Measurements from ENCODE around the gene CYP2B6. TPM values are rescaled to one million over a fixed set of nuclear protein-coding genes. Genes with fewer than 3 reads are reported as not detected.
"Not testable (repeated sequence)": the region's sequence is repeated elsewhere in the genome, so short reads cannot be mapped to it uniquely, and the experiment has no call there.

Gene CYP2B6
- total RNA-seq, 6 experiments from 2014 or later: 7.9 to 5,721 (median 385) TPM

DNA sequence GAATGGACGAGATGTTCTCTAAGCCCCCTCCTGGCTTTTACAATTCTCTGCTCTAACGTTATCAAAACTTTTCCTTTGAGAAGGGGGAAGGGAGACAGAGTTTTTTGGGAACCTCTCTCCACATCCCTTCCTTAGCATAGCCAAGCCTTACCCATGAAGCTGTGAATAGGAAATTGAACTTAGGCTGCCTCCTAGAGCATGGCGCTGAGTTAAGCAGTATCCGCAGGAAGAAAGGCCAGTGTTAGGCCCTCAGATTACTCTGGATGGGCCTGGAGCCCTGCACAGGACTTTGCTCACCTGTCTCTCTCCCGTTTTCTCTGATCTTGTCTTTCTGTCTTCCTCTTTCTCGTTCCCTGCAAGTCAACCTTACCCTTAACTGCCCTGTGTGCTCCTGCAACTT lies 39.6 kb downstream of the CYP2B6 start:
- Histone ChIP-seq H3K4me3 (no peak overlapping the region), H3K9me3 (no peaks in the 10 kb centered on the region), H3K27ac (no peak overlapping the region), H3K36me3 (no peaks in the 10 kb centered on the region), H3K4me1 (peaks cover 0 to 11% (median 0%) of the 10 kb centered on the region in 4 donors), H3K27me3 (no peaks in the 10 kb centered on the region)
- DNase-seq: no peak
- intact Hi-C loops (cut with DNase I): no loop called here
- peak in 2 of 4 donors; percentile 13 to 23 for ATAC-seq
- 41% methylated on average over 4 of the region's 6 CpGs for WGBS (ENCODE audit: insufficient coverage, low coverage, low lambda C conversion rate, missing lambda C conversion rate)
- no peak for TF ChIP-seq POLR2A (IDR thresholded peaks at IDR 0.05)

- H3K9me3 ChIP-seq: no peaks in the 10 kb centered on the region
- 18% methylated on average over 2 of the region's 2 CpGs for WGBS (ENCODE audit: insufficient coverage, low coverage, low lambda C conversion rate, missing lambda C conversion rate)
- intact Hi-C loops (cut with DNase I): no loop called here
- TF ChIP-seq, protein P1, sequence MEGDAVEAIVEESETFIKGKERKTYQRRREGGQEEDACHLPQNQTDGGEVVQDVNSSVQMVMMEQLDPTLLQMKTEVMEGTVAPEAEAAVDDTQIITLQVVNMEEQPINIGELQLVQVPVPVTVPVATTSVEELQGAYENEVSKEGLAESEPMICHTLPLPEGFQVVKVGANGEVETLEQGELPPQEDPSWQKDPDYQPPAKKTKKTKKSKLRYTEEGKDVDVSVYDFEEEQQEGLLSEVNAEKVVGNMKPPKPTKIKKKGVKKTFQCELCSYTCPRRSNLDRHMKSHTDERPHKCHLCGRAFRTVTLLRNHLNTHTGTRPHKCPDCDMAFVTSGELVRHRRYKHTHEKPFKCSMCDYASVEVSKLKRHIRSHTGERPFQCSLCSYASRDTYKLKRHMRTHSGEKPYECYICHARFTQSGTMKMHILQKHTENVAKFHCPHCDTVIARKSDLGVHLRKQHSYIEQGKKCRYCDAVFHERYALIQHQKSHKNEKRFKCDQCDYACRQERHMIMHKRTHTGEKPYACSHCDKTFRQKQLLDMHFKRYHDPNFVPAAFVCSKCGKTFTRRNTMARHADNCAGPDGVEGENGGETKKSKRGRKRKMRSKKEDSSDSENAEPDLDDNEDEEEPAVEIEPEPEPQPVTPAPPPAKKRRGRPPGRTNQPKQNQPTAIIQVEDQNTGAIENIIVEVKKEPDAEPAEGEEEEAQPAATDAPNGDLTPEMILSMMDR (IDR thresholded peaks at IDR 0.05): no peak
- TF ChIP-seq POLR2A (IDR thresholded peaks at IDR 0.05): no peak
- H3K36me3 ChIP-seq: no peaks in the 10 kb centered on the region
- H3K4me1 ChIP-seq: peaks cover 0 to 11% (median 0%) of the 10 kb centered on the region in 4 donors
- no peak overlapping the region for H3K4me3 ChIP-seq
- ATAC-seq (no peak), DNase-seq (no peak)
- H3K27ac ChIP-seq: no peak overlapping the region
- H3K27me3 ChIP-seq: no peaks in the 10 kb centered on the region
Measured at GRCh38 chr19:41031916-41032315, 40.8 kb downstream of the CYP2B6 start.

DNA sequence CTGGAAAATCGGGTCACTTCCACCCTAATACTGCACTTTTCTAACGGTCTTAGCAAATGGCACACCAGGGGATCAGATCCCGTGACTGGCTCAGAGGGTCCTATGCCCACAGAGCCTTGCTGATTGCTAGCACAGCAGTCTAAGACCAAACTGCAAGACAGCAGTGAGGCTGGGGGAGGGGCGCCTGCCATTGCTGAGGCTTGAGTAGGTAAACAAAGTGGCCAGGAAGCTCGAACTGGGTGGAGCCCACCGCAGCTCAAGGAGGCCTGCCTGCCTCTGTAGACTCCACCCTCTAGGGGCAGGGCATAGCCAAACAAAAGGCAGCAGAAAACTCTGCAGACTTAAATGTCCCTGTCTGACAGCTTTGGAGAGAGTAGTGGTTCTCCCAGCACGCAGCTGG lies 42.2 kb downstream of the CYP2B6 start:
- intact Hi-C loops (cut with DNase I); H3K36me3 ChIP-seq; H3K4me3 ChIP-seq; ATAC-seq; H3K27ac ChIP-seq; H3K27me3 ChIP-seq; DNase-seq; H3K9me3 ChIP-seq: not testable (repeated sequence)
- 34% methylated on average over 7 of the region's 7 CpGs for WGBS (ENCODE audit: insufficient coverage, low coverage, low lambda C conversion rate, missing lambda C conversion rate)
- peaks cover 0 to 11% (median 0%) of the 10 kb centered on the region in 4 donors for H3K4me1 ChIP-seq

- ATAC-seq: no peak
- H3K36me3 ChIP-seq: no peaks in the 10 kb centered on the region
- TF ChIP-seq, protein P1 (IDR thresholded peaks at IDR 0.05): no peak
- no peak for TF ChIP-seq POLR2A (IDR thresholded peaks at IDR 0.05)
Measured at GRCh38 chr19:41039806-41040205, 48.7 kb downstream of the CYP2B6 start.

GRCh38 chr19:41045095-41045494 lies 54.0 kb downstream of the CYP2B6 start:
- WGBS (ENCODE audit: insufficient coverage, low coverage, low lambda C conversion rate, missing lambda C conversion rate): 20% methylated on average over 1 of the region's 1 CpG
- intact Hi-C loops (cut with DNase I): not testable (repeated sequence)

More at GRCh38 chr19:41039806-41040205, 48.7 kb downstream of the CYP2B6 start:
- Histone ChIP-seq H3K27ac (no peak overlapping the region), H3K4me3 (no peak overlapping the region), H3K4me1 (no peaks in the 10 kb centered on the region), H3K9me3 (no peaks in the 10 kb centered on the region), H3K27me3 (no peaks in the 10 kb centered on the region)
- intact Hi-C loops (cut with DNase I): no loop called here
- no peak for DNase-seq
- 78% methylated on average over 1 of the region's 1 CpG for WGBS (ENCODE audit: insufficient coverage, low coverage, low lambda C conversion rate, missing lambda C conversion rate)

GRCh38 chr19:41050426-41050825 lies 59.3 kb downstream of the CYP2B6 start:
- WGBS (ENCODE audit: insufficient coverage, low coverage, low lambda C conversion rate, missing lambda C conversion rate): 87% methylated on average over 9 of the region's 13 CpGs
- ATAC-seq: no peak
- H3K27me3 ChIP-seq: no peaks in the 10 kb centered on the region

More at GRCh38 chr19:41045095-41045494, 54.0 kb downstream of the CYP2B6 start:
- not testable (repeated sequence) for H3K27me3 ChIP-seq, H3K9me3 ChIP-seq, H3K4me1 ChIP-seq, H3K4me3 ChIP-seq, H3K36me3 ChIP-seq, DNase-seq, H3K27ac ChIP-seq
- ATAC-seq: peak in 3 of 4 donors; percentile 36 to 90 (median 43)

GRCh38 chr19:41052162-41052561 lies 61.1 kb downstream of the CYP2B6 start:
- intact Hi-C loops (cut with DNase I); H3K4me1 ChIP-seq; H3K4me3 ChIP-seq; H3K27ac ChIP-seq; DNase-seq; H3K9me3 ChIP-seq; H3K27me3 ChIP-seq; H3K36me3 ChIP-seq: not testable (repeated sequence)
- peak in 1 of 4 donors; percentile 6 for ATAC-seq
- WGBS (ENCODE audit: insufficient coverage, low coverage, low lambda C conversion rate, missing lambda C conversion rate): 85% methylated on average over 6 of the region's 7 CpGs

More at GRCh38 chr19:41050426-41050825, 59.3 kb downstream of the CYP2B6 start:
- no peak for DNase-seq
- no peak for TF ChIP-seq POLR2A (IDR thresholded peaks at IDR 0.05)
- TF ChIP-seq, protein P1 (IDR thresholded peaks at IDR 0.05): no peak
- Histone ChIP-seq H3K36me3 (no peaks in the 10 kb centered on the region), H3K4me1 (peaks cover 0 to 4% (median 0%) of the 10 kb centered on the region in 4 donors), H3K9me3 (no peaks in the 10 kb centered on the region), H3K27ac (no peak overlapping the region), H3K4me3 (no peak overlapping the region)
- intact Hi-C loops (cut with DNase I): no loop called here

- H3K4me1 ChIP-seq; H3K36me3 ChIP-seq; H3K27me3 ChIP-seq; H3K9me3 ChIP-seq; H3K4me3 ChIP-seq; H3K27ac ChIP-seq; intact Hi-C loops (cut with DNase I): not testable (repeated sequence)
- WGBS (ENCODE audit: insufficient coverage, low coverage, low lambda C conversion rate, missing lambda C conversion rate): 33% methylated on average over 10 of the region's 10 CpGs
- peak; percentile 86 to 92 (median 89) for ATAC-seq
- peak; percentile 23 to 61 (median 48) for DNase-seq
Measured at GRCh38 chr19:41053331-41053730, 62.2 kb downstream of the CYP2B6 start.
